Mucosa of descending colon (tissue), 3 donors: ENCODE measurements around the gene SCUBE1. TPM values are rescaled to one million over a fixed set of nuclear protein-coding genes. Genes with fewer than 3 reads are reported as not detected.

ENCODE experiments used
- ATAC-seq: fragments of 200-7000 bp; cut with Tn5 transposase; one replicate; pipeline ENCODE4 v1.9.1; 2020; ENCODE audit warnings: mild to moderate bottlenecking, moderate library complexity
- DNase-seq, 3 donors: peaks; one replicate each; pipeline ENCODE4 v3.0.0-alpha.2; 2020
- H3K36me3 ChIP-seq: fragments of 200-600 bp; one replicate; pipeline ENCODE4 v1.8.0; 2021; ENCODE audit warnings: low read depth, mild to moderate bottlenecking
- H3K4me1 ChIP-seq: fragments of 200-600 bp; one replicate; pipeline ENCODE4 v1.8.0; 2021; ENCODE audit warnings: low read depth, mild to moderate bottlenecking
- H3K4me3 ChIP-seq: fragments of 200-600 bp; one replicate; pipeline ENCODE4 v1.8.0; 2021; ENCODE audit warnings: mild to moderate bottlenecking
- H3K9me3 ChIP-seq: fragments of 200-600 bp; one replicate; pipeline ENCODE4 v1.8.0; 2021; ENCODE audit warnings: mild to moderate bottlenecking
- intact Hi-C, 2 donors: fragments of 100-400 bp; cut with DNase I in 1 of 2; cut with micrococcal nuclease in 1 of 2; formaldehyde crosslinking; loops; one replicate each; pipeline versions ENCODE4 v1.11.0 to v1.11.1; 2022; cut with DNase I, micrococcal nuclease
- total RNA-seq, 3 donors: library from RNA; stranded (reverse); fragmentation: NEBNext Ultra II Directional in 2 of 3; extraction: Animal tissue kit (Norgen Biotek cat#: 25700) in 2 of 3; gene quantifications; one replicate each; pipeline versions ENCODE4 v1.2.1 to v1.2.4, GENCODE V29; 2021 to 2023
- TF ChIP-seq, protein P1 (sequence below): fragments of 200-600 bp; IDR thresholded peaks from one replicate; pipeline ENCODE4 v1.8.0; 2022; ENCODE audit warnings: antibody characterized with exemption, mild to moderate bottlenecking
- donor health status: DM: no; HTN: no; CAD: no; lungs with moderate emphysema.
- donor health status: DM: no; HTN: no; CAD: no.
- donor health status: DM: no; HTN: yes; CAD: no.

Gene SCUBE1
- total RNA-seq, 3 donors from 2014 or later: 3.8 to 20.9 (median 4.7) TPM

- intact Hi-C loops: no loop called here
- Histone ChIP-seq H3K4me1 (peaks cover 12% of the 10 kb centered on the region), H3K9me3 (no peaks in the 10 kb centered on the region), H3K36me3 (peaks cover 5% of the 10 kb centered on the region), H3K4me3 (no peak overlapping the region)
- TF ChIP-seq, protein P1, sequence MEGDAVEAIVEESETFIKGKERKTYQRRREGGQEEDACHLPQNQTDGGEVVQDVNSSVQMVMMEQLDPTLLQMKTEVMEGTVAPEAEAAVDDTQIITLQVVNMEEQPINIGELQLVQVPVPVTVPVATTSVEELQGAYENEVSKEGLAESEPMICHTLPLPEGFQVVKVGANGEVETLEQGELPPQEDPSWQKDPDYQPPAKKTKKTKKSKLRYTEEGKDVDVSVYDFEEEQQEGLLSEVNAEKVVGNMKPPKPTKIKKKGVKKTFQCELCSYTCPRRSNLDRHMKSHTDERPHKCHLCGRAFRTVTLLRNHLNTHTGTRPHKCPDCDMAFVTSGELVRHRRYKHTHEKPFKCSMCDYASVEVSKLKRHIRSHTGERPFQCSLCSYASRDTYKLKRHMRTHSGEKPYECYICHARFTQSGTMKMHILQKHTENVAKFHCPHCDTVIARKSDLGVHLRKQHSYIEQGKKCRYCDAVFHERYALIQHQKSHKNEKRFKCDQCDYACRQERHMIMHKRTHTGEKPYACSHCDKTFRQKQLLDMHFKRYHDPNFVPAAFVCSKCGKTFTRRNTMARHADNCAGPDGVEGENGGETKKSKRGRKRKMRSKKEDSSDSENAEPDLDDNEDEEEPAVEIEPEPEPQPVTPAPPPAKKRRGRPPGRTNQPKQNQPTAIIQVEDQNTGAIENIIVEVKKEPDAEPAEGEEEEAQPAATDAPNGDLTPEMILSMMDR: no peak
- peak; percentile 94 for ATAC-seq
- DNase-seq: peak; percentile 87 to 92 (median 92)
Observed at GRCh38 chr22:43171607-43172006, 171.6 kb downstream of the SCUBE1 start.

DNA sequence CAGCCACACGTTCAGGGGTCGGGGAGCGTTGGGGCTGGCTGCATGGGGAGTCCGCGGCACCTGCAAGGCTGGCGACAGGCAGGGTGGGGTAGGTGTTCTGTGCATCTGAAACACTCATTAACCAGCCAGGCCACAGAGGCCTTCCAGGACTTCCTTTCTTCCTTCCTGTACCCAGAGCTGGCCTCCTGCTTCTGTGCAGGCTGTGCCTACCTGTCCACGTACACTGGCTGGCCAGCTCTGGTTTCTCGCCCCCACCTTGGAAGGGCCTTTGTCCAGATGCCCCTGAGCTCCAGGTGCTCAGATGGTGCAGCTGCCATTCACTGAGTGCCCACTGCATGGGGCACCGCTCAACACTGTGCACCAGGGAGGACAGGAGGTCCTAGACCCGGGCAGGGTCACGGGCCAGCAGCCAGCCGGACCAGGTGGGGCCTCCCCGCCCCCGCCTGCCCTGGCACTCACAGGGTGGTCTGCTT lies 172.1 kb downstream of the SCUBE1 start:
- TF ChIP-seq, protein P1: no peak
- ATAC-seq: peak; percentile 87

DNA sequence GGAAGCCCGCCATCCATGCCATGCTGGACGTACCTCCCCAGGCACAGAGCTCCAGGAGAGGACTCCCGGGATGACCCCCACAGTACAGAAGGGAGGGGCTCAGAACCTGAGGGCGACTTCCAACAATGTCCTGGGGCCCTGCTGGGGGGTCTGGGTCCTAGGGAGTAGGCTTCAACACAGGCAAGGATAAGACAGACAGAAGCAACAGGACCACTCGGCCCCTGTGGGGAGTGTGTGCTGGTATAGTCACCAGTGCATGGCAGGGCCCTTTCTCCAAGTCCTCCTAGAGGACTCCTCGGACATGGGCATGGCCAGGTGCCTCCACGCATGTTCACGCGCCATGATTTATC lies 173.1 kb downstream of the SCUBE1 start:
- peaks cover 5% of the 10 kb centered on the region for H3K36me3 ChIP-seq
- ATAC-seq (no peak), DNase-seq (peak in 2 of 3 donors; percentile 28 to 41)
- intact Hi-C loops: no loop called here
- TF ChIP-seq, protein P1: no peak
- peaks cover 12% of the 10 kb centered on the region for H3K4me1 ChIP-seq
- H3K9me3 ChIP-seq: no peaks in the 10 kb centered on the region
- no peak overlapping the region for H3K4me3 ChIP-seq

More for the DNA sequence above, 172.1 kb downstream of the SCUBE1 start:
- Histone ChIP-seq H3K9me3 (no peaks in the 10 kb centered on the region), H3K4me1 (peaks cover 12% of the 10 kb centered on the region), H3K36me3 (peaks cover 5% of the 10 kb centered on the region), H3K4me3 (no peak overlapping the region)
- intact Hi-C loops: no loop called here
- peak; percentile 63 to 76 (median 73) for DNase-seq

DNA sequence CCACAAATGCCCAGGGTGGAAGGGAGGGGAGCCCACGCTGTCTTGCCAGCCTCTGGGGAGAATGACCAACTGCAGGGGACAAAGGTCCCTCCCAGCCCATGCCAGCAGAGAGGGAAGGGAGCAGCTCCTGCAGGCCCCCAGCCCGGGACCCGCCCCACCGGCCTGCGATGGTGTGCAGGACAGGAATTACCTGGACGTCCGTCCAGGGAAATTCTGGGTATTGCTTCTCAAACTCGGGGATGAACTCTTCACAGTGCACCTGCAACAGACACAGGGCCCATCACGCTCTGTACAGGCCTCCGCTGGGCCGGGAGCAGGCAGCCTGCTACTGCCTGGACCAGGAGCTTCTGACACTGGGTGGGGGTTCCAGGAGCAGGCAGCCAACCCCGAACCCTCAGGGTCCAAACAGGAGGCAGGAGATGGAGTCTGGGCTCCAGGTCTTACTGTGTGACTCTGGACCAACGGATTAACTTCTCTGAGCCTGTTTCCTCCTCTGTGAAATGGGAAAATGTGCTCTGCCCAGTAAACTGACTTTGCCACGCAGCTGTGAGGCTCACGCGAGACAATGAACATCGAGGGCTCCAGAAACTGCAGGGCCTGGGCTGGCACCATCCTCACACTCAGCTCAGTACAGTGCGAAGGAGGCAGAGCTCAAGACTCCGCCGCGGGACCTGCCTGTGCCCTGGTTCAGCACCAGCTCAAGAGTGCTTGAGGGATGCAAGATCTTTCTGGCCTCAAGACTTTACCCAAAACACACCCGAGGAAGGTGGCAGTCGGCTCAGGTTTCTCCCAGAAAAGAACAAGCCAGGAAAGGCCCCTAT lies 173.7 kb downstream of the SCUBE1 start:
- no peak for ATAC-seq
- intact Hi-C loops: no loop called here

DNA sequence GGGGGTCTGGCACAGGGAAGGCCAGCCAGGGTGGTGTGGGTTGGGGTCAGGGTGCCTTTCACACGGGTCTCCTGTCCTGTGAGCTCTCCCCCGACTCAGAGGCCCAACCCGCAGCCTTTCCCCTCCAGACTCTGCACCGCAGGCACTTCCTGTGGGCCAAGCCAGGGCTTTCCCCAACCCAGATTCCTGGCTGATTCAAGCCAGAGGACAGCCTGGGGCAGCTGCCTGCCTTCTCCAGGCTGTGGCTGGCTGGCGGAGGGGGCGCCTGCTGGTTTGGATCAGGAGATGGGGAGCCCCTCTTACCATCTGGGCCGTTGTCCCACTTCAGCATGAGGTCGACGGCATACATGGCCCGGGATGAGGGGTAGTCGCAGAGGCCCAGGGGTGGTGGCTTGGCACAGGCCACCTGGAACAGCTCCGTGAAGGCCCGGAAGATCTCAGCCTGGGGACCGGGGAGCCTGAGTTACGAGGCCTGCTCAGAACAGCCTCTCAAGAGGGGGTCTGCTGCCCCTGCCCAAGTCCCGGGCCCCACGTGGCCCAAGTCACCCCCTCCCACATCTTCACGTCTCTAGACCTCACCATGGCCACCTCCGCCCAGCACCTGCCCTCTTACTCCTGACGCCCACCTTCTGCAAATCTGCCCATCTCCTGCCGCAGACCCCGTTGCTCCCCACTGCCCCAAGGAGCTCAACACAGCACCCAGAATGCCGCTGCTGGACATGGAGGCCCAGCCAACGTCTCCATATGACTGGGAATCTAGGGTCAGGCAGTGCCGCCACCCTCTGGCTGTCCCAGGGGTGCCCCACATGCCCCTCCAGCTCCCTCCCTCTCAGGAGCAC lies 174.5 kb downstream of the SCUBE1 start:
- DNase-seq: peak in 1 of 3 donors; percentile 41
- Histone ChIP-seq H3K9me3 (no peaks in the 10 kb centered on the region), H3K4me1 (peaks cover 14% of the 10 kb centered on the region), H3K36me3 (peaks cover 5% of the 10 kb centered on the region), H3K4me3 (no peak overlapping the region)
- TF ChIP-seq, protein P1: no peak
- intact Hi-C loops: no loop called here
- no peak for ATAC-seq

More for the DNA sequence above, 173.7 kb downstream of the SCUBE1 start:
- Histone ChIP-seq H3K9me3 (no peaks in the 10 kb centered on the region), H3K4me1 (peaks cover 12% of the 10 kb centered on the region), H3K4me3 (no peak overlapping the region), H3K36me3 (peaks cover 5% of the 10 kb centered on the region)
- TF ChIP-seq, protein P1: no peak
- DNase-seq: peak in 1 of 3 donors; percentile 39
